Left lung (tissue), 14 donors: Measurements from ENCODE around the gene TNFRSF14. TPM values are rescaled to one million over a fixed set of nuclear protein-coding genes. Genes with fewer than 3 reads are reported as not detected.

Experiments
- ATAC-seq: fragments of 200-7000 bp; cut with Tn5 transposase; one replicate; pipeline ENCODE4 v1.9.1; 2020; ENCODE audit warnings: moderate library complexity
- DNase-seq, 4 donors: peaks; one replicate each; pipeline ENCODE4 v3.0.0-alpha.2; 2013 to 2020
- H3K27ac ChIP-seq, 2 donors: fragments of 200-600 bp; sonication (generic) in 1 of 2; one replicate each; pipeline versions ENCODE4 v1.5.0 to v1.8.0; 2020 to 2021
- H3K27me3 ChIP-seq, 2 donors: fragments of 200-600 bp; sonication (generic) in 1 of 2; one replicate each; pipeline versions ENCODE4 v1.5.0 to v1.8.0; 2020 to 2021
- H3K36me3 ChIP-seq, 2 donors: fragments of 200-600 bp; sonication (generic) in 1 of 2; one replicate each; pipeline versions ENCODE4 v1.5.0 to v1.8.0; 2020 to 2021
- H3K4me1 ChIP-seq, 2 donors: fragments of 200-600 bp; one replicate each; pipeline ENCODE4 v1.8.0; 2021
- H3K4me3 ChIP-seq, 2 donors: fragments of 200-600 bp; sonication (generic) in 1 of 2; one replicate each; pipeline versions ENCODE4 v1.5.0 to v1.8.0; 2020 to 2021; ENCODE audit warnings: mild to moderate bottlenecking in 1 of 2
- H3K9me3 ChIP-seq, 2 donors: fragments of 200-600 bp; sonication (generic) in 1 of 2; one replicate each; pipeline versions ENCODE4 v1.5.0 to v1.8.0; 2020 to 2021
- CTCF ChIP-seq, 2 donors: fragments of 200-600 bp; sonication (generic) in 1 of 2; IDR thresholded peaks; one replicate each; pipeline versions ENCODE4 v1.5.0 to v1.8.0; 2021; ENCODE audit warnings: antibody characterized with exemption in 2 of 2
- intact Hi-C, 2 donors: fragments of 100-400 bp; cut with DNase I; formaldehyde crosslinking; loops; one replicate each; pipeline versions ENCODE4 v1.11.2 to v1.14.2; 2022
- long read RNA-seq, 12 donors: library from polyadenylated mRNA in 2 of 12; unstranded in 2 of 12; transcript quantifications; one replicate each; pipeline ENCODE4 v2.0.0 and lab custom pipeline, GENCODE V29; 2019 to 2026
- polyA plus RNA-seq, 6 donors: library from polyadenylated mRNA; unstranded; fragments of 120-200 nt; gene quantifications; one replicate each; pipeline ENCODE4 v1.2.1, GENCODE V29; 2013; ENCODE audit not compliant: insufficient read length in 6 of 6
- total RNA-seq, 2 donors: library from RNA; stranded (reverse); fragmentation: NEBNext Ultra II Directional; extraction: Animal tissue kit (Norgen Biotek cat#: 25700); gene quantifications; one replicate each; pipeline ENCODE4 v1.2.1, GENCODE V29; 2021
- donor health status: DM: no; HTN: yes; CAD: no.
- donor health status: DM: no; HTN: no; CAD: no.

Gene TNFRSF14
- total RNA-seq = 100 to 1,000 TPM in 1 of 2 donors, 10 to 100 TPM in 1; 90.8 to 109 TPM
- 10 to 100 TPM; 24.2 to 38.2 (median 28.5) TPM for polyA plus RNA-seq
- long read RNA-seq, donor 1, transcript TNFRSF14-201 (8 exons, 1,707 nt) = major isoform, 8 of 13 reads
- long read RNA-seq, donor 1, partial matches to known transcripts = 0 of 13 reads
- long read RNA-seq, donor 1, other reads (novel, unspliced or antisense) = 0 of 13 reads
- long read RNA-seq, donor 2, partial matches to known transcripts = 10 of 16 reads
- long read RNA-seq, donor 2, other reads (novel, unspliced or antisense) = 0 of 16 reads
- long read RNA-seq, donor 3, partial matches to known transcripts = 0 of 1 reads
- long read RNA-seq, donor 3, other reads (novel, unspliced or antisense) = 0 of 1 reads
- long read RNA-seq, donor 4, transcript TNFRSF14-201 (8 exons, 1,707 nt) = major isoform, 55 of 80 reads
- long read RNA-seq, donor 4, partial matches to known transcripts = 3 of 80 reads
- long read RNA-seq, donor 4, other reads (novel, unspliced or antisense) = 22 of 80 reads
- long read RNA-seq, donor 5, partial matches to known transcripts = 0 of 8 reads
- long read RNA-seq, donor 5, other reads (novel, unspliced or antisense) = 0 of 8 reads
- long read RNA-seq, donor 6, transcript TNFRSF14-201 (8 exons, 1,707 nt) = major isoform, 5 of 8 reads
- long read RNA-seq, donor 6, partial matches to known transcripts = 0 of 8 reads
- long read RNA-seq, donor 6, other reads (novel, unspliced or antisense) = 0 of 8 reads
- long read RNA-seq, donor 7, partial matches to known transcripts = 0 of 3 reads
- long read RNA-seq, donor 7, other reads (novel, unspliced or antisense) = 0 of 3 reads
- long read RNA-seq, donor 8, partial matches to known transcripts = 0 of 5 reads
- long read RNA-seq, donor 8, other reads (novel, unspliced or antisense) = 0 of 5 reads
- long read RNA-seq, donor 9 = 0 reads
- long read RNA-seq, donor 10, transcript TNFRSF14-201 (8 exons, 1,707 nt) = major isoform, 47 of 63 reads
- long read RNA-seq, donor 10, partial matches to known transcripts = 3 of 63 reads
- long read RNA-seq, donor 10, other reads (novel, unspliced or antisense) = 13 of 63 reads
- long read RNA-seq, donor 11, partial matches to known transcripts = 0 of 2 reads
- long read RNA-seq, donor 11, other reads (novel, unspliced or antisense) = 0 of 2 reads
- long read RNA-seq, donor 12, transcript TNFRSF14-201 (8 exons, 1,707 nt) = major isoform, 5 of 9 reads
- long read RNA-seq, donor 12, partial matches to known transcripts = 0 of 9 reads
- long read RNA-seq, donor 12, other reads (novel, unspliced or antisense) = 0 of 9 reads

- intact Hi-C loops = no loop called here
- TF ChIP-seq CTCF (IDR thresholded peaks at IDR 0.05) = no peak
- DNase-seq (peak; percentile 51 to 86 (median 66)), ATAC-seq (peak; percentile 71)
- Histone ChIP-seq H3K36me3 (peaks cover 0 to 37% of the 10 kb centered on the region in 2 donors), H3K4me3 (peak within 1 kb of the TSS; percentile 68 to 77), H3K9me3 (no peaks in the 10 kb centered on the region), H3K27ac (peak within 1 kb of the TSS; percentile 94 to 98), H3K4me1 (peaks cover 12 to 59% of the 10 kb centered on the region in 2 donors), H3K27me3 (no peaks in the 10 kb centered on the region)
Measured at GRCh38 chr1:2556277-2556677, at the start of gene TNFRSF14. TSS of gene TNFRSF14 (plus strand) at chr1:2556371. CDS start at chr1:2556665, 294 bp downstream.

GRCh38 chr1:2506901-2507565 is 49.1 kb upstream of the TNFRSF14 start:
- Histone ChIP-seq H3K4me3 (no peak overlapping the region), H3K4me1 (no peaks in the 10 kb centered on the region), H3K27me3 (peaks cover 8 to 45% of the 10 kb centered on the region in 2 donors), H3K27ac (no peak overlapping the region), H3K9me3 (no peaks in the 10 kb centered on the region), H3K36me3 (peaks cover 4 to 49% of the 10 kb centered on the region in 2 donors)
- intact Hi-C loops = no loop called here
- no peak for DNase-seq
- no peak for TF ChIP-seq CTCF (IDR thresholded peaks at IDR 0.05)
- ATAC-seq = peak; percentile 15

GRCh38 chr1:2507744-2508155 is 48.4 kb upstream of the TNFRSF14 start:
- peaks cover 4 to 57% of the 10 kb centered on the region in 2 donors for H3K36me3 ChIP-seq
- no peak for ATAC-seq

GRCh38 chr1:2508180-2508579 is 48.0 kb upstream of the TNFRSF14 start:
- intact Hi-C loops = no loop called here
- no peaks in the 10 kb centered on the region for H3K4me1 ChIP-seq
- no peak for DNase-seq
- H3K9me3 ChIP-seq = no peaks in the 10 kb centered on the region
- TF ChIP-seq CTCF (IDR thresholded peaks at IDR 0.05) = no peak
- no peak overlapping the region for H3K27ac ChIP-seq
- no peak overlapping the region for H3K4me3 ChIP-seq
- H3K36me3 ChIP-seq = peaks cover 4 to 61% of the 10 kb centered on the region in 2 donors
- peaks cover 8 to 33% of the 10 kb centered on the region in 2 donors for H3K27me3 ChIP-seq
- no peak for ATAC-seq

More at GRCh38 chr1:2507744-2508155, 48.4 kb upstream of the TNFRSF14 start:
- no peak overlapping the region for H3K27ac ChIP-seq
- H3K4me1 ChIP-seq = no peaks in the 10 kb centered on the region
- H3K9me3 ChIP-seq = no peaks in the 10 kb centered on the region
- no peak for TF ChIP-seq CTCF (IDR thresholded peaks at IDR 0.05)
- peaks cover 8 to 38% of the 10 kb centered on the region in 2 donors for H3K27me3 ChIP-seq
- DNase-seq = no peak
- no peak overlapping the region for H3K4me3 ChIP-seq
- intact Hi-C loops = no loop called here
